Measurements from ENCODE around the gene VTN. TPM values are rescaled to one million over a fixed set of nuclear protein-coding genes. Genes with fewer than 3 reads are reported as not detected.

Gene VTN
- total RNA-seq, 1 donor from 2014 or later, result 2.7 TPM

DNA sequence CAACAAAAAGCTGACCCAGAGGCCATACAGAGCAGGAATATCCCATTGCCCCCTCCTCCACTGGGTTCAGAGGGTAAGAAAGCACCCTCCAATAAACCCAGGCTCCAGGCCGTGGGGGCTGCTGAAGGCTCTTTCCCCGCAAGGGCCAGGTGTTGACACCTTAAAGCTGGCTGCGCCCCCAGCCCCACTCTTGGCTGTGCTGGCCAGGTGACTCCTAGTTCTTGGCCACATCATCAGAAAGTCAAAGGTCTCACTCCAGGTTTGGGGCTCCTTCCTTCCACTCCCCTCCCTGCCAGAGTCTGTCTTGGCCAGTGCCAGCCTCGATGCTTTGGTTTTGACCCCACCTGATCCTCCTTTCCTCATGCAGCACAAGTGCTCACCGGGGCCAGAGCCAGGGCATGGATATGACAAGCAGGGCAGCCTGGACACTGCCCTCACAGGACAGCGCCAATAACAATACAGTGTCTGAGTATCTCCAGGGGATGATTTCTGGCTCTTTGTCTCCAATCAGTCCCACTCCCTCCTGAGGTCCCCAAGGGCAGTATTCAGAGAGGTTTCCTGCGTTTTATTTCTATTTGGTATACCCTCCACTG, 27.7 kb upstream of the VTN start:
- no peak overlapping the region for H3K27ac Mint-ChIP-seq (ENCODE audit: unreplicated experiment)
- no peak overlapping the region for H3K9ac ChIP-seq (ENCODE audit: low read length)

DNA sequence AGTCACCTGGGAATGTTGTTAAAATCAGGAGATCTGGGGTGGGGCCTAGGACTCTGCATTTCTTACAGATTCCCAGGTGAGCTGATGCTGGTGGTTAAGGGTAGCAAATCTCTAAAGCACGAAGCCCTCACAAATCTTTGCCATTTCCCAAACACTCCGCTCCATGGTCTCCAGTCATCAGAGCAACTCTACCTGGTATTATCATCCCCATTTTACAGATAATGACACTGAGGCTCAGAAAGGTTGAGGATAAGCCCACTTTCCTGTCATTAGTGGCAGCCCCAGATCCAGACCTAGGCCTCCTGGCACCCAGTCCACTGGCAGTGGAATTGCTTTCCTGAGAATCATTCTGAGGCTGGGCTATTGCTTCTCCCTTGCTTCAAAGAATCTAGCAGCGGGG, 27.2 kb upstream of the VTN start:
- no peaks in the 10 kb centered on the region for H3K9me3 ChIP-seq (ENCODE audit: insufficient read depth, low read depth, low read length)
- H3K4me2 ChIP-seq (ENCODE audit: low read length), result no peak overlapping the region
- no peak for FAIRE-seq

More for the DNA sequence above, 27.7 kb upstream of the VTN start:
- Histone ChIP-seq H3K9me3 (ENCODE audit: insufficient read depth, low read depth, low read length) (no peaks in the 10 kb centered on the region), H3K79me2 (ENCODE audit: insufficient read depth, low read length) (no peaks in the 10 kb centered on the region), H3K4me1 (ENCODE audit: insufficient read depth, low read length) (peaks cover 9% of the 10 kb centered on the region), H3K4me3 (ENCODE audit: insufficient read depth, low read depth, low read length) (no peak overlapping the region), H3K27ac (ENCODE audit: low read depth, low read length) (no peak overlapping the region), H3K27me3 (ENCODE audit: insufficient read depth, low read length) (no peaks in the 10 kb centered on the region), H3K36me3 (ENCODE audit: insufficient read depth, low read length) (no peaks in the 10 kb centered on the region), H3K4me2 (ENCODE audit: low read length) (no peak overlapping the region), H2AFZ (ENCODE audit: low read depth, low read length) (no peak overlapping the region), H4K20me1 (ENCODE audit: insufficient read depth, low read length) (peaks cover 6% of the 10 kb centered on the region)
- FAIRE-seq (no peak), DNase-seq (ENCODE audit: low read depth) (no peak)
- H3K9me3 Mint-ChIP-seq (ENCODE audit: unreplicated experiment), result no peaks in the 10 kb centered on the region
- no peak overlapping the region for H3K4me3 Mint-ChIP-seq (ENCODE audit: unreplicated experiment)
- no peak for TF ChIP-seq EZH2 (IDR thresholded peaks at IDR 0.05; ENCODE audit: insufficient read depth, low read length)
- TF ChIP-seq, protein P1, sequence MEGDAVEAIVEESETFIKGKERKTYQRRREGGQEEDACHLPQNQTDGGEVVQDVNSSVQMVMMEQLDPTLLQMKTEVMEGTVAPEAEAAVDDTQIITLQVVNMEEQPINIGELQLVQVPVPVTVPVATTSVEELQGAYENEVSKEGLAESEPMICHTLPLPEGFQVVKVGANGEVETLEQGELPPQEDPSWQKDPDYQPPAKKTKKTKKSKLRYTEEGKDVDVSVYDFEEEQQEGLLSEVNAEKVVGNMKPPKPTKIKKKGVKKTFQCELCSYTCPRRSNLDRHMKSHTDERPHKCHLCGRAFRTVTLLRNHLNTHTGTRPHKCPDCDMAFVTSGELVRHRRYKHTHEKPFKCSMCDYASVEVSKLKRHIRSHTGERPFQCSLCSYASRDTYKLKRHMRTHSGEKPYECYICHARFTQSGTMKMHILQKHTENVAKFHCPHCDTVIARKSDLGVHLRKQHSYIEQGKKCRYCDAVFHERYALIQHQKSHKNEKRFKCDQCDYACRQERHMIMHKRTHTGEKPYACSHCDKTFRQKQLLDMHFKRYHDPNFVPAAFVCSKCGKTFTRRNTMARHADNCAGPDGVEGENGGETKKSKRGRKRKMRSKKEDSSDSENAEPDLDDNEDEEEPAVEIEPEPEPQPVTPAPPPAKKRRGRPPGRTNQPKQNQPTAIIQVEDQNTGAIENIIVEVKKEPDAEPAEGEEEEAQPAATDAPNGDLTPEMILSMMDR (IDR thresholded peaks at IDR 0.05; ENCODE audit: insufficient read depth, low read depth, low read length), result no peak
- H3K4me1 Mint-ChIP-seq (ENCODE audit: low read depth, unreplicated experiment), result peaks cover 25% of the 10 kb centered on the region
- peaks cover 4% of the 10 kb centered on the region for H3K27me3 Mint-ChIP-seq (ENCODE audit: low read depth, unreplicated experiment)
- peaks cover 17% of the 10 kb centered on the region for H3K36me3 Mint-ChIP-seq (ENCODE audit: low read depth, unreplicated experiment)

More for the DNA sequence above, 27.2 kb upstream of the VTN start:
- peaks cover 3% of the 10 kb centered on the region for H3K27me3 Mint-ChIP-seq (ENCODE audit: low read depth, unreplicated experiment)
- H3K27ac Mint-ChIP-seq (ENCODE audit: unreplicated experiment), result no peak overlapping the region
- Histone ChIP-seq H4K20me1 (ENCODE audit: insufficient read depth, low read length) (peaks cover 6% of the 10 kb centered on the region), H3K79me2 (ENCODE audit: insufficient read depth, low read length) (no peaks in the 10 kb centered on the region), H3K4me3 (ENCODE audit: insufficient read depth, low read depth, low read length) (no peak overlapping the region), H3K4me1 (ENCODE audit: insufficient read depth, low read length) (peaks cover 9% of the 10 kb centered on the region), H3K27ac (ENCODE audit: low read depth, low read length) (no peak overlapping the region), H2AFZ (ENCODE audit: low read depth, low read length) (no peak overlapping the region), H3K36me3 (ENCODE audit: insufficient read depth, low read length) (no peaks in the 10 kb centered on the region), H3K27me3 (ENCODE audit: insufficient read depth, low read length) (no peaks in the 10 kb centered on the region), H3K9ac (ENCODE audit: low read length) (no peak overlapping the region)
- no peak overlapping the region for H3K4me3 Mint-ChIP-seq (ENCODE audit: unreplicated experiment)
- no peak for TF ChIP-seq EZH2 (IDR thresholded peaks at IDR 0.05; ENCODE audit: insufficient read depth, low read length)
- TF ChIP-seq, protein P1 (IDR thresholded peaks at IDR 0.05; ENCODE audit: insufficient read depth, low read depth, low read length), result no peak
- peaks cover 25% of the 10 kb centered on the region for H3K4me1 Mint-ChIP-seq (ENCODE audit: low read depth, unreplicated experiment)
- peaks cover 18% of the 10 kb centered on the region for H3K36me3 Mint-ChIP-seq (ENCODE audit: low read depth, unreplicated experiment)
- no peaks in the 10 kb centered on the region for H3K9me3 Mint-ChIP-seq (ENCODE audit: unreplicated experiment)
- DNase-seq (ENCODE audit: low read depth), result no peak
